Measurements from ENCODE around the gene PLD4. TPM values are rescaled to one million over a fixed set of nuclear protein-coding genes. Genes with fewer than 3 reads are reported as not detected.
"Not testable (repeated sequence)": the region's sequence is repeated elsewhere in the genome, so short reads cannot be mapped to it uniquely, and the experiment has no call there.

The PLD4 gene
- polyA plus RNA-seq, 4 donors = 1.7 to 4.3 (median 3.6) TPM

GRCh38 chr14:104885031-104885972, 39.4 kb upstream of the PLD4 start:
- no peak for DNase-seq (ENCODE audit: low read depth in 4 of 4, low spot score in 3 of 4)

GRCh38 chr14:104885973-104886689, 38.5 kb upstream of the PLD4 start:
- no peak for DNase-seq (ENCODE audit: low read depth in 4 of 4, low spot score in 3 of 4)

- DNase-seq (ENCODE audit: low read depth in 4 of 4, low spot score in 3 of 4) = no peak
Observed at GRCh38 chr14:104886690-104887622, 37.7 kb upstream of the PLD4 start.

GRCh38 chr14:104887623-104888488, 36.8 kb upstream of the PLD4 start:
- no peak for DNase-seq (ENCODE audit: low read depth in 4 of 4, low spot score in 3 of 4)

GRCh38 chr14:104888489-104889374, 35.9 kb upstream of the PLD4 start:
- DNase-seq (ENCODE audit: low read depth in 4 of 4, low spot score in 3 of 4) = no peak

GRCh38 chr14:104889375-104889757, 35.3 kb upstream of the PLD4 start:
- DNase-seq (ENCODE audit: low read depth in 4 of 4, low spot score in 3 of 4) = no peak

- DNase-seq (ENCODE audit: low read depth in 4 of 4, low spot score in 3 of 4) = not testable (repeated sequence)
Observed at GRCh38 chr14:104890292-104890691, 34.4 kb upstream of the PLD4 start.

- no peak for DNase-seq (ENCODE audit: low read depth in 4 of 4, low spot score in 3 of 4)
Observed at GRCh38 chr14:104891121-104891551, 33.5 kb upstream of the PLD4 start.

GRCh38 chr14:104891664-104892530, 32.8 kb upstream of the PLD4 start:
- no peak for DNase-seq (ENCODE audit: low read depth in 4 of 4, low spot score in 3 of 4)

GRCh38 chr14:104892531-104893434, 31.9 kb upstream of the PLD4 start:
- no peak for DNase-seq (ENCODE audit: low read depth in 4 of 4, low spot score in 3 of 4)

- no peak for DNase-seq (ENCODE audit: low read depth in 4 of 4, low spot score in 3 of 4)
Observed at GRCh38 chr14:104893435-104894207, 31.1 kb upstream of the PLD4 start.

- DNase-seq (ENCODE audit: low read depth in 4 of 4, low spot score in 3 of 4) = no peak
Observed at GRCh38 chr14:104894331-104895206, 30.1 kb upstream of the PLD4 start.

GRCh38 chr14:104895207-104895785, 29.4 kb upstream of the PLD4 start:
- no peak for DNase-seq (ENCODE audit: low read depth in 4 of 4, low spot score in 3 of 4)

Data from right renal pelvis (tissue), 4 donors.